ENCODE measurements around the gene LSM4. TPM values are rescaled to one million over a fixed set of nuclear protein-coding genes. Genes with fewer than 3 reads are reported as not detected.
A peak's percentile ranks its signal among the peaks of the same experiment; 100 is the strongest.

The LSM4 gene
- total and polyA plus RNA-seq, 10 donors = 55.8 to 192 (median 80.2) TPM

GRCh38 chr19:18263324-18264136, 59.3 kb downstream of the LSM4 start:
- Histone ChIP-seq H3K4me3 (no peak overlapping the region), H3K27ac (no peak overlapping the region), H3K27me3 (replicated peaks in 1 of 7) (no peaks in the 10 kb centered on the region), H3K36me3 (peaks cover 0 to 65% (median 37%) of the 10 kb centered on the region in 6 donors), H3K4me1 (peaks cover 0 to 16% (median 6%) of the 10 kb centered on the region in 6 donors), H3K9me3 (no peaks in the 10 kb centered on the region)
- intact Hi-C loops (cut with DNase I; ENCODE audit: low total_unique reads) = no loop called here
- WGBS, 5 donors = 80 to 91% (median 87%) methylated on average over 11 to 16 of the region's 16 CpGs
- no peak for DNase-seq
- TF ChIP-seq POLR2A (IDR thresholded peaks at IDR 0.05) = no peak
- no peak for TF ChIP-seq CTCF (IDR thresholded peaks at IDR 0.05 in 8 of 11, conservative IDR thresholded peaks at IDR 0.05 in 3 of 11)
- TF ChIP-seq POLR2AphosphoS5 (IDR thresholded peaks at IDR 0.05) = peak in 1 of 3 donors; percentile 1

- no peak overlapping the region for H3K27ac ChIP-seq
- peaks cover 0 to 65% (median 36%) of the 10 kb centered on the region in 6 donors for H3K36me3 ChIP-seq
- DNase-seq = no peak
- intact Hi-C loops (cut with DNase I; ENCODE audit: low total_unique reads) = no loop called here
- H3K9me3 ChIP-seq = no peaks in the 10 kb centered on the region
- H3K27me3 ChIP-seq (replicated peaks in 1 of 7) = no peaks in the 10 kb centered on the region
- peaks cover 0 to 16% (median 6%) of the 10 kb centered on the region in 6 donors for H3K4me1 ChIP-seq
- TF ChIP-seq CTCF (IDR thresholded peaks at IDR 0.05 in 8 of 11, conservative IDR thresholded peaks at IDR 0.05 in 3 of 11) (no peak), POLR2A (IDR thresholded peaks at IDR 0.05) (no peak), POLR2AphosphoS5 (IDR thresholded peaks at IDR 0.05) (no peak)
- WGBS, 5 donors = 73 to 99% (median 95%) methylated on average over 6 to 10 of the region's 10 CpGs
- no peak overlapping the region for H3K4me3 ChIP-seq
Measured at GRCh38 chr19:18262917-18263316, 60.0 kb downstream of the LSM4 start.

- Histone ChIP-seq H3K9me3 (no peaks in the 10 kb centered on the region), H3K27ac (no peak overlapping the region), H3K4me3 (no peak overlapping the region), H3K4me1 (peaks cover 0 to 16% (median 6%) of the 10 kb centered on the region in 6 donors), H3K27me3 (replicated peaks in 1 of 7) (no peaks in the 10 kb centered on the region), H3K36me3 (peaks cover 0 to 65% (median 32%) of the 10 kb centered on the region in 6 donors)
- no peak for DNase-seq
- TF ChIP-seq CTCF (IDR thresholded peaks at IDR 0.05 in 8 of 11, conservative IDR thresholded peaks at IDR 0.05 in 3 of 11) = no peak
- no peak for TF ChIP-seq POLR2AphosphoS5 (IDR thresholded peaks at IDR 0.05)
- no peak for TF ChIP-seq POLR2A (IDR thresholded peaks at IDR 0.05)
- intact Hi-C loops (cut with DNase I; ENCODE audit: low total_unique reads) = no loop called here
Measured at GRCh38 chr19:18262144-18262543, 60.7 kb downstream of the LSM4 start.

- H3K4me3 ChIP-seq = no peak overlapping the region
- H3K9me3 ChIP-seq = no peaks in the 10 kb centered on the region
- 83 to 100% (median 90%) methylated on average over 2 of the region's 2 CpGs for WGBS, 5 donors
- intact Hi-C loops (cut with DNase I; ENCODE audit: low total_unique reads) = no loop called here
- H3K27me3 ChIP-seq (replicated peaks in 1 of 7) = no peaks in the 10 kb centered on the region
- no peak overlapping the region for H3K27ac ChIP-seq
- TF ChIP-seq CTCF (IDR thresholded peaks at IDR 0.05 in 8 of 11, conservative IDR thresholded peaks at IDR 0.05 in 3 of 11) (no peak), POLR2AphosphoS5 (IDR thresholded peaks at IDR 0.05) (no peak)
- peaks cover 0 to 16% (median 6%) of the 10 kb centered on the region in 6 donors for H3K4me1 ChIP-seq
- DNase-seq = no peak
- H3K36me3 ChIP-seq = peaks cover 0 to 64% (median 25%) of the 10 kb centered on the region in 6 donors
Measured at GRCh38 chr19:18261474-18261873, 61.4 kb downstream of the LSM4 start.
